GM18499 (cell line): ENCODE results near the gene ZNF512.
"Not testable (repeated sequence)": the region's sequence is repeated elsewhere in the genome, so short reads cannot be mapped to it uniquely, and the experiment has no call there.

Source experiments
- ATAC-seq: cut with Tn5 transposase; IDR thresholded peaks from one replicate; pipeline ENCODE4 v1.9.1; 2021; ENCODE audit warnings: moderate number of reproducible peaks; ENCODE audit not compliant: insufficient read depth, unreplicated experiment

ZNF512 gene, protein sequence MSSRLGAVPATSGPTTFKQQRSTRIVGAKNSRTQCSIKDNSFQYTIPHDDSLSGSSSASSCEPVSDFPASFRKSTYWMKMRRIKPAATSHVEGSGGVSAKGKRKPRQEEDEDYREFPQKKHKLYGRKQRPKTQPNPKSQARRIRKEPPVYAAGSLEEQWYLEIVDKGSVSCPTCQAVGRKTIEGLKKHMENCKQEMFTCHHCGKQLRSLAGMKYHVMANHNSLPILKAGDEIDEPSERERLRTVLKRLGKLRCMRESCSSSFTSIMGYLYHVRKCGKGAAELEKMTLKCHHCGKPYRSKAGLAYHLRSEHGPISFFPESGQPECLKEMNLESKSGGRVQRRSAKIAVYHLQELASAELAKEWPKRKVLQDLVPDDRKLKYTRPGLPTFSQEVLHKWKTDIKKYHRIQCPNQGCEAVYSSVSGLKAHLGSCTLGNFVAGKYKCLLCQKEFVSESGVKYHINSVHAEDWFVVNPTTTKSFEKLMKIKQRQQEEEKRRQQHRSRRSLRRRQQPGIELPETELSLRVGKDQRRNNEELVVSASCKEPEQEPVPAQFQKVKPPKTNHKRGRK

DNA sequence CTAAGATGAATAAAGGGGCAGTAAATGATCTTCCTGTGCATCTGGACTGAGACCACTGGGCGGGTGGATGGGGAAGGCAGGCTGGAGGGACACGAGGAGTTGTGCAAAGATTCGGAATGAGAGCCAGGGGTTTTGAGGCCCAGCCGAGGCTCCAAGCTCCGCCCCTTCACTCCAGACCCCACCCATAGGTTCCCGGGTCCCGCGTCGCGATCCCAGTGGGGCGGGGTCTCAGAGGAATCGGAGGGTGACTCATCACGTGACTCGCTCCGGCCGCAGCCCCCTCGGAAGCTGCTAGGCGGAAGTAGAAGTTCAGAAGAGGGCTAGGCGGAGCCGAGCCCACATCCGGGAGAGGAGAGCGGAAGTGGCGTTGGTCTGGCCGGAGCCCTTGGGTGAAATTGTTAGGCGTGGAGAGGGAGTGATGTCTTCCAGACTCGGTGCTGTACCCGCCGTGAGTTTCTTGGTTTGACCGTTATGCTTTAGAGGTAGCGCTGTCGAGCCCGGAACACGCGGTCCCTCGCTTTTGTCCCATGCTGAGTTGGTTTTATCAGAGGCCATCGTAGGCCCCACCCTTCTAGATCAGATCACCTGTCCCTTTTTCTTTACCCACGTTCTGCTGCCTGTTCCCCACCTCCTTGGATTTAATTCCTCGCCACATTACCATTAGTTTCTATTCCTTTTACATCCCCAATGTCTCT, at the start of gene ZNF512:
TSS of gene ZNF512 (plus strand) at position 348 of the 695 bp plus-strand sequence. CDS start at position 419, 71 bp downstream.
- ATAC-seq = peak; percentile 60

DNA sequence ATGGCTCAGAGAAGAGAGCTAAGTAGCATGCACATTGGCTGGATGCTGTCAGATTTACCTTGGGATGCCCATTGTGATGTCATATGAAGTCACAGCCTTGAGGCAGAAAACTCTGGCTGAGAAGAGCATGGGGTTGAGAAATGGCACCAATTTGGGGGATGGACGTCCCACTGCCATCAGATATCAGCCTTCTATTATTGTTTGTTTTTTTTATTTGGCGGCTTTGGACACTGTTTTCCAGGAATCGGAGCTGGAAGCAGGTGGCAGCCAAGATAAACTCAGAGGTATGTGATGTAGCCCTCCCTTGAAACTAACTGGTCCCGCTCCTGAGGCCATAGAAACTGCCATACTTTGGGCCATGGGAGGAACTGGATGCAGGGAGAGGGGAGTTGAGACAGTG, 45.6 kb upstream of the ZNF512 start:
- ATAC-seq = no peak

DNA sequence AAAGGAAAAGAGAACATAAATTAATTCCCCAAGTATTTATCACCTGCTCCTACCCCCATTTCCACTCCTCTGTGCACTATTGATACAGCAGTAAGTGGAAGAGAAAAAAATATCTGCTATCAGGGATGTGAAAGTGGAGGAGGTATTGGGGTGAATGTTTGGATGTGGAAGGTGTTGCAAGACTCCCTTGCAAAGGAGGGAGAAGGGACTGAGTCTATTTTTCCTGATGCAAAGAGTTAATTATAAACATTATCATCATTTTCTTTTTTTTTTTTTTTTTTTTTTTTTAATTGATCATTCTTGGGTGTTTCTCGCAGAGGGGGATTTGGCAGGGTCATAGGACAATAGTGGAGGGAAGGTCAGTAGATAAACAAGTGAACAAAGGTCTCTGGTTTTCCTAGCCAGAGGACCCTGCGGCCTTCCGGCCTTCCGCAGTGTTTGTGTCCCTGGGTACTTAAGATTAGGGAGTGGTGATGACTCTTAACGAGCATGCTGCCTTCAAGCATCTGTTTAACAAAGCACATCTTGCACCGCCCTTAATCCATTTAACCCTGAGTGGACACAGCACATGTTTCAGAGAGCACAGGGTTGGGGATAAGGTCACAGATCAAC, 43.9 kb upstream of the ZNF512 start:
- ATAC-seq = not testable (repeated sequence)

DNA sequence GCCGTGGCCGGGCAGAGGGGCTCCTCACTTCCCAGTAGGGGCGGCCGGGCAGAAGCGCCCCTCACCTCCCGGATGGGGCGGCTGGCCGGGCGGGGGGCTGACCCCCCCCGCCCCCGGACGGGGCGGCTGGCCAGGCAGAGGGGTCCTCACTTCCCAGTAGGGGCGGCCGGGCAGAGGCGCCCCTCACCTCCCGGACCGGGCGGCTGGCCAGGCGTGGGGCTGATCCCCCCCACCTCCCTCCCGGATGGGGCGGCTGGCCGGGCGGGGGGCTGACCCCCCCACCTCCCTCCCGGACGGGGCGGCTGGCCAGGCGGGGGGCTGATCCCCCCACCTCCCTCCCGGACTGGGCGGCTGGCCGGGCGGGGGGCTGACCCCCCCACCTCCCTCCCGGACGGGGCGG, 43.2 kb upstream of the ZNF512 start:
- ATAC-seq = not testable (repeated sequence)

DNA sequence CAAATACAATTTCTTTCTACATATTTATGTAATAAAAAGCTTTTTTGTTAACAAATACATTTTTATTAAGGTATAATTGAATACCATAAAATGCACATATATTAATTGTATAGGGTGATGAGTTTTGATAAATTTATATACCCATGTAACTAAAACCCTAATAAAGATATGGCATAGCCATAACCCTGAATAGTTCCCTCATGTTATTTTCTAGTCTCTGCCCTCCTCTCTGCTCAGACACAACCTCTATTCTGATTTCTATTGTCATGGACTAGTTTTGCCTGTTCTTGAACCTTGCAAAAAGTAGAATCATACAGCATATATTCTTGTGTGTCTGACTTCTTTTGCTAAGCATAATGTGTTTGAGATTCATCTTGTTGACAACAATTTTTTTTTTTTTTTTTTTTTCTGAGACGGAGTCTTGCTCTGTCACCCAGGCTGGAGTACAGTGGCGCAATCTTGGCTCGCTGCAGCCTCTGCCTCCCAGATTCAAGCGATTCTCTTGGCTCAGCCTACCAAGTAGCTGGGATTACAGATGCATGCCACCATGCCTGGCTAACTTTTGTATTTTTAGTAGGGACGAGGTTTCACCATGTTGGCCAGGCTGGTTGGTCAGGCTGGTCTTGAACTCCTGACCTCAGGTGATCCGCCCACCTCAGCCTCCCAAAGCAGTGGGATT, 38.6 kb upstream of the ZNF512 start:
- ATAC-seq = no peak

DNA sequence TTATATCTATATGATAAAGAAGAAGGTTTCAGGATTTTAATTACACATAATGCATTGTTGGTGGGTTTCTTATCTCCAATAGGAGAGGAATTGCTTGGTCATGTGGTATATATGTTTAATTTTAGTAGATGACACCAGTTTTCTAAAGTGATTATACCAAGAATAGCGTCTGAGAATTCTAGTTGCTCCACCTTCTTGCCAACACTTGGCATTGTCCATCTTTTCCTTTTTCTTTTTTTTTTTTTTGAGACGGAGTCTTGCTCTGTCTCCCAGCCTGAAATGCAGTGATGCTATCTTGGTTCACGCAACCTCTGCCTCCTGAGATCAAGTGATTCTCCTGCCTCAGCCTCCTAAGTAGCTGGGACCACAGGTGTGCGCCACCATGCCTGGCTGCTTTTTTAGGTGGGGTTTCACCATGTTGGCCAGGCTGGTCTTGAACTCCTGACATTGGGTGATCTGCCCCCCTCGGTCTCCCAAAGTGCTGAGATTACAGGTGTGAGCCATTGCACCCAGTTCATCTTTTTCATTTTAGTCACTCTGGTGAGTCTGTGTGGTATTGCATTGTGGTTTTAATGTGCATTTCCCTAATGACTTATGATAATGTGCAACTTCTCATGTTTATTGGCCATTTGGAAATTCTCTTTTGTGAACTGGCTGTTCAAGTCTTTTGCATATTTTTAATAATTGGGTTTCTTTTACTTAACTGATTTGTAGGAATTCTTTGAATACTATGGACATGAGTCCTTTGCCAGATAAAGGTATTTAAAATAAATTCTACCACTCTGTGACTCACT, 37.3 kb upstream of the ZNF512 start:
- no peak for ATAC-seq

DNA sequence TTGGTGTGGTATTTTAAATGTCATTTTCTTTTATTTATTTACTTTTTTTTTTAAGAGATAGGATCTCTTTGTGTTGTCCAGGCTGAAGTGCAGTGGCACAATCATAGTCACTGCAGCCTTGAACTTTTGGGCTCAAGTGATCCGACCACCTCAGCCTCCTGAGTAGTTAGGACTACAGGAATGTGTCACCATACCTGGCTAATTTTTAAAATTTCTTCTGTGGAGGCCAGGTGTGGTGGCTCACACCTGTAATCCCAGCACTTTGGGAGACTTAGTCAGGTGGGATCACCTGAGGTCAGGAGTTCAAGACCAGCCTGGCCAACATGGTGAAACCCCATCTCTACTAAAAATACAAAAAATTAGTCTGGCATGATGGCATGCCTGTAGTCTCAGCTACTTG, 33.5 kb upstream of the ZNF512 start:
- ATAC-seq = no peak

DNA sequence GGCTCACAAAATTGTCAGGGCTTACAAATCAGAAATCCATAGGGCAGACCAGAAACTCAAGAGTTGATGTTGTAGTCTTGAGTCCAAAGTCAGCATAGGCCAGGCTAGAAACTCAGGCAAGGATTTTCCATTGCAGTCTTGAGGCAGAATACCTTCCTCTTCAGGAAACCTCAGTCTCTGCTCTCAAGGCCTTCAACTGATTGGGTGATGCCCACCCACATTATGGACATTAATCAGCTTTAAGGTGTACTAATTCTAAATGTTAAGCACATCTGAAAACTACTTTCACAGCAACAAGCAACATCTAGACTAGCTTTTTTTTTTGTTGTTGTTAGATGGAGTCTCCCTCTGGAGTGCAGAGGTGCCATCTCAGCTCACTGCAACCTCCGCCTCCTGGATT, 31.3 kb upstream of the ZNF512 start:
- ATAC-seq = no peak

DNA sequence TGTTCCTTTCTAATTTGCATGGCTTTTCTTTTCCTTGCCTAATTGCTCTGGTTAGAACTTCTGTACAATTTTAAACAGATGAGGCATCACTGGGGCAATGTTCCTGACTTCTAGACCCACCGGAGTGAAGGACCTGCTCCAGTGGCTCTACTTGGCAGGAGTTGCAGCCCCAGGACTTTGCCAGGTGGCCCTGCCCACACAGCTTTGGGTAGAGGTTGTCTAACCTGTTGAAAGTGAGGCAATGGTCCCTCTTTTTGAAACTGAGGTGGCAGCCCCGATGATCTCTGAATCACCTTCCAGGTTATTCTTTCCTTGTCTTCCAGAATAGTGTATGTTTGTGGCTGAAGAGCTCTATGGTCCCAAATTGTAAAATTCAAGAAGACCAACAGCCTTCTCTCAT, 29.9 kb upstream of the ZNF512 start:
- no peak for ATAC-seq

DNA sequence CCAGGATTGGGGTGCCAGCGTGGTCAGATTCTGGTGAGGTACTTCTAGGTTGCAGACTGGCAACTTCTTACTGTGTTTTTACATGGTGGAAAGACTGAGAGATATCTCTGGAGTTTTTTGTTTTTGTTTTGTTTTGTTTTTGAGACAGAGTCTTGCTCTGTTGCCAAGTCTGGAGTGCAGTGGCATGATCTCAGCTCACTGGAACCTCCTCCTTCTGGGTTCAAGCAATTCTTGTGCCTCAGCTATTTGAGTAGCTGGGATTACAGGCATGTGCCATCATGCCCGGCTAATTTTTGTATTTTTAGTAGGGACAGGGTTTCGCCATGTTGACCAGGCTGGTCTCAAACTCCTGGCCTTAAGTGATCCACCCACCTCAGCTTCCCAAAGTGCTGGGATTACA, 28.4 kb upstream of the ZNF512 start:
- not testable (repeated sequence) for ATAC-seq

DNA sequence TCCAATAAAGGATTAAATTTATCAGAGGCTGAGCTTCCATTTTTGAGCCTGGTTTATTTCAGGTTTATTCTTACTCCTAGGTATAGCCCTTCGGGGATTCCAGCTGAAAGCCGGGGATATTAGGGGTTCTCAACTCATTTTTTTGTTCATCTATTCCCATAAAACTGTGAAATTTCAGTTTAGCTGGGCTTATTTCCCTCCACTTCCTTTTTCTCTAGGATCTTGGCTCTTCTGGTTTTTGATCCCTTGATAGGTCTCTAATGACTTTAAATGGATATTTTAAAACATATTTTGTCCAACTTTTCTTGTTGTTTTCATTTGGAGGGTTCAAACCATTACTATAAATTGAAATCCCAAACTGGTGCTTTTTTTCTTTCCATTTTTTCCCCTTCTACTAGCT, 23.6 kb upstream of the ZNF512 start:
- ATAC-seq = no peak

DNA sequence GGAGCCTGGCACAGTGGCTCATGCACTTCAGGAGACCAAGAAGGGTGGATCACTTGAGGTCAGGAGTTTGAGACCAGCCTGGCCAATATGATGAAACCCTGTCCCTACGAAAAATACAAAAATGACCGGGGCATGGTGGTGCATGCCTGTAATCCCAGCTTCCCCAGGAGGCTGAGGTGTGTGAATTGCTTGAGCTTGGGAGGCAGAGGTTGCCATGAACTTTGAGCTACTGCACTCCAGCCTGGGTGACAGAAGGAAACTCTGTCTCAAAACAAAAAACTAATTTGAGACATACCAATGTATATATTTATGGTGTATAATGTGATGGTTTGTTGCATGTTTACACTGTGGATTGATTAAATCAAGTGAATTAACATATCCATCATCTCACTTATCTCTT, 21.8 kb upstream of the ZNF512 start:
- no peak for ATAC-seq

DNA sequence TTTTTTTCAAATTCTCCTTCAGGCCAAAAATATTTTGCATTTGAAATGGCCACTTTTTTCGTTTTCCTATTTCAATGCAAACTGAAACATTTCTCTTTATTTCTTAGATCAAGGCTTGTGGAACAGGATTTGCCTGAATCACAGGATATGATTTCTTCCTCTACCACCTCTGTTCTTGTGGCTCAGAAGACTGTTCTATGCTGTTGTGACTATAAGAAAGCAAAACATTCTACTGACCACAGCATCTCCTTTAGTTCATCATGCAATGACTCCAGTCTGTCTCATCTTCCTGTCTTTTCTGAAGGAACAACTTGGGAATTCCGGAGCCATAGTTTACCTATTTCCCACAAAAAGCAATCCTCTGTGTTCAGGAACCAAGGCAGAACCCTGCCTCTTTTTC, 16.2 kb upstream of the ZNF512 start:
- ATAC-seq = no peak

DNA sequence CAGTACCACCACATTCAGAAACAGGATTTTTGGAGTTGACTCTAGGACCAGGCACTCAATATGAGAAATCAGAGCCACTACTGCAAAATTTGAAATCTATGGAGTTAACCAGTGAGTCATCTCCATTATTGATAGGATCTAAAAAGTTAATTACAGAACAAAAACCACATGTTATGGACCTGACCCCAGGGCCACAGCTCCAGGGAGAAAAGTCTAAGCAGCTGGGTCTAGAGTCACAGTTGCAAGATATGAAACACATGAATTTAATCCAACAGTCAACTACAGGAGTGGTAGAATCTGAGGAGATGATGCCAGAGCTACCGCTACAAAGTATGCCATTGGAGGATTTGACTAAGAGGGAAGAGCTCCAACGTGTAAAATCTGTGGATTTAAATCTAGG, 13.4 kb upstream of the ZNF512 start:
- ATAC-seq = no peak

DNA sequence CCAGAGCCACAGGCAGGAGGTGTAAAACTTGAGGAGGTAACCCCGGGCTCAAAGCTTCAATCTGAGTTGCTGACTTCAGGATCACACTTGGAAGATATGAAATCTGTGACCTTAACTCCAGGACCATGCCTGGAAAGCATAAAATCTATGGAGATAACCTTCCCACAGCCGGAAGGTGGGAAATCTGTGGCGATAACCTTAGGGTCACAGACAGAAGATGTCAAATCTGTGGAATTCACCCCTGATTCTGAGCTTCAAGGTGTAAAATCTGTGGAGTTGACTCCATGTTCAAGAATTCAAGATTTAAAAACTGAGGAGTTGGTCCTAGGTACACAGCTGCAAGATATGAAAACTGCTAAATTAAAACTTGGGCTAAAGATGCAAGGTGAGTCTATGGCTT, 11.6 kb upstream of the ZNF512 start:
- no peak for ATAC-seq

DNA sequence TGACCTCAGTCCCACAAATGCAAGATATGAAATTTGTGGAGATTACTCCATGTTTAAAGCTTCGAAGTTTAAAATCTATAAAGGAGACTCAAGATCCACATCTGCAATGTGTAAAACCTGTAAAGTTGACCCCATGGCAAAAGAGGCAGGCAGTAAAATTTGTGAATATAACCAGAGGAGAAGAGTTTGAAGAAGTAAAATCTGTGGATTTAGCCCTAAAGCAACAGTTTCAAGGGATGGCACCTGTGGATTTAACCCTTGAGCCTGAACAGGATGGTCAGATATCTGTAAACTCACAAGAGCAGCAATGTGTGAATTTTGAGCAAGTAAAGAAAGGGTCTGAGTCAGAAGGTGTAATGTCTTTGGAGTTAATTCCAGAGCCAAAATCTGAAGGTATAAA, 11.2 kb upstream of the ZNF512 start:
- no peak for ATAC-seq

DNA sequence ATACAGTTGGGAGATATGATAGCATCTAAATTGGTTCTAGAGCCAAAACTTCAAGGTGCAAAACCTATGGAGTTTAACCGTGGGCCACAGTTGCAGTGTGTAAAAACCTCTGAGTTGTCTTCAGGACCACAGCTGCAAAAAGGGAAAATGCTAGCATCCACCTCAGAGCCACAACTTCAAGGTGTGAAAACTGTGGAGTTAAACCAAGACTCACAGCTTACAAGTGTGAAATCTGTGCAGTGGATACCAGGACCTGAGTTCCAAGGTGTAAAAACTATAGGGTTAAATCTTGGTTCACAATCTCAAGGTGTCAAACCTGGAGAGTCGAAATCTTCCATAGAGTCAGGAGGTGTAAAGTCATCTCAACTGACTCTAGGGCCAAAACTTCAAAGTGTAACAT, 10.4 kb upstream of the ZNF512 start:
- ATAC-seq = no peak

DNA sequence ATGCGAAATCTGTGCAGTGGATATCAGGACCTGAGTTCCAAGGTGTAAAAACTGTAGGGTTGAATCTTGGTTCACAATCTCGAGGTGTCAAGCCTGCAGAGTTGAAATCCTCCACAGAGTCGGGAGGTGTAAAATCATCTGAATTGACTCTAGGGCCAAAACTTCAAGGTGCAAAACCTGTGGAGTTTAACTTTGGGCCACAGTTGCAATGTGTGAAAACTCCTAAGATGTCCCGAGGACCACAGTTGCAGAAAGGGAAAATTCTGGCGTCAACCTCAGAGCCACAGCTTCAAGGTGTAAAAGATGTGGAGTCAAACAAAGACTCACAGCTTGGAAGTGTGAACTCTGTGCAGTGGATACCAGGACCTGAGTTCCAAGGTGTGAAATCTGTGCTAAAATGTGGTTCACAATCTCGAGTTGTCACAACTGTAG, 9.8 kb upstream of the ZNF512 start:
- ATAC-seq = no peak

DNA sequence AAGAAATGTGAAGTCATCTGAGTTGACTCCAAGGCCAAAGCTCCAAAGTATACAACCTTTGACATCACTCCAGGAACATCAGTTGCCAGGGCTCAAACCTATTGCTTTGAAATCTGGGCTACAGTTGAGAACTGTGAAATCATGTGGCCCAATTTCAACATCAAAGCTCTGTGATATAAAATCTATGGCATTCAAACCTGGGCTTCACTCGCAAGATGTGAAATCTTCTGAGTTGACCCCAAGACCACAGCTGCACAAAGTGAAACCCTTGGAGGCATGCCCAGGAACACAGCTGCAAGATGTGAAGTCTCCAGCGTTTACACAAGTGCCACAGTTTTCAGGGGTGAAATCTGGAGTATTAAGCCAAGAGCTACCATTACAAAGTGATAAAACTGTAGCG, 9.4 kb upstream of the ZNF512 start:
- ATAC-seq = no peak
